Astrocyte of the cerebellum (primary cell): ENCODE results near the gene THSD7B.
A peak's percentile ranks its signal among the peaks of the same experiment; 100 is the strongest.

Experiments used
- DNase-seq: peaks from one replicate; pipeline ENCODE4 v3.0.0-alpha.2; 2011; ENCODE audit warnings: low read depth
- H3K4me3 ChIP-seq: 2 replicates; pipeline ENCODE4 v1.5.1; 2011; ENCODE audit warnings: mild to moderate bottlenecking, low read depth, low read length, moderate library complexity
- in situ Hi-C: cut with HindIII; loops from 2 replicates; pipeline ENCODE4 v1.10.0; 2017; ENCODE audit warnings: low sequenced_read_pairs
- TF ChIP-seq, protein P1 (sequence below): IDR thresholded peaks from 2 replicates; pipeline ENCODE4 v1.5.1; 2012; ENCODE audit warnings: low read length, low read depth, moderate library complexity, mild to moderate bottlenecking; ENCODE audit errors: missing control alignments

The THSD7B gene

DNA sequence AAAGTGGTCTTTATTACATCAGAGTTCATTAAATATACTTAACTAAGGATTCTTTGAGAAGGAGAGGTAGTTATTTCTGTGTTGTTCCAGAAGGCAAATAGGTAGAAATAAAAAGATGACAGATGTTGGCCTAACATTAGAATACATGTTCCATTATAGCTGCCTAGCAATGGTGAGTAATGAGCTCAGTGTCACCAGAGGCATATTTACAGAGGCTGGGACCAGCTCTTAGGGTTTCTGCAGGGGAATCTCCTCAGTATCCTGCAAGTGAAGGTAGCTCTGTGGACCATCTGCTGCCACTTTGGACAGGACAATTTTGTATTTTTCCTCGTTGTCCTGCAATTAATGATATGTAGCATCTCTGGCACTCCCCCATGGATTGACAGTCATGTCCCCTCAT, 416.0 kb downstream of the THSD7B start:
- no peak for DNase-seq
- in situ Hi-C loops, result no loop called here
- TF ChIP-seq, protein P1, sequence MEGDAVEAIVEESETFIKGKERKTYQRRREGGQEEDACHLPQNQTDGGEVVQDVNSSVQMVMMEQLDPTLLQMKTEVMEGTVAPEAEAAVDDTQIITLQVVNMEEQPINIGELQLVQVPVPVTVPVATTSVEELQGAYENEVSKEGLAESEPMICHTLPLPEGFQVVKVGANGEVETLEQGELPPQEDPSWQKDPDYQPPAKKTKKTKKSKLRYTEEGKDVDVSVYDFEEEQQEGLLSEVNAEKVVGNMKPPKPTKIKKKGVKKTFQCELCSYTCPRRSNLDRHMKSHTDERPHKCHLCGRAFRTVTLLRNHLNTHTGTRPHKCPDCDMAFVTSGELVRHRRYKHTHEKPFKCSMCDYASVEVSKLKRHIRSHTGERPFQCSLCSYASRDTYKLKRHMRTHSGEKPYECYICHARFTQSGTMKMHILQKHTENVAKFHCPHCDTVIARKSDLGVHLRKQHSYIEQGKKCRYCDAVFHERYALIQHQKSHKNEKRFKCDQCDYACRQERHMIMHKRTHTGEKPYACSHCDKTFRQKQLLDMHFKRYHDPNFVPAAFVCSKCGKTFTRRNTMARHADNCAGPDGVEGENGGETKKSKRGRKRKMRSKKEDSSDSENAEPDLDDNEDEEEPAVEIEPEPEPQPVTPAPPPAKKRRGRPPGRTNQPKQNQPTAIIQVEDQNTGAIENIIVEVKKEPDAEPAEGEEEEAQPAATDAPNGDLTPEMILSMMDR, result no peak
- H3K4me3 ChIP-seq, result no peak overlapping the region

DNA sequence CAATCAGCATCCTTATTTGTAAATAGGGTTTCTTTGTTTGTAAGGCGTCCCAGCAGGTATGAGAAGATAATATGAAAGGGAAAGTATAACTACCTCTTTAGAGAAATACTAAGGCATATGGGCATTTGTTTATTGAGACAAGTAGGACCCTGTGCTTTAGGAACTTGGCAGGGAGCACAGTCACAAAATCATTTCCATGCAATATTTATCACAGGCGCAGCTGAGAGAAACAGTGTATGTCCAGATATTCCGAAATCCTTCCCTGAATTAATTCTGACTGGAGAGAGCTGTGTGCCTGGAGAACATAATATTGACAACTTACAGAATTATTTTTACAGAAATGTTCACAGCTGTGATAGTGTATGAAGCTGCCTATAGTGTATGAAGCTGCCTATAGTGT, 416.7 kb downstream of the THSD7B start:
- TF ChIP-seq, protein P1, result no peak
- in situ Hi-C loops, result no loop called here
- DNase-seq, result no peak
- H3K4me3 ChIP-seq, result no peak overlapping the region

DNA sequence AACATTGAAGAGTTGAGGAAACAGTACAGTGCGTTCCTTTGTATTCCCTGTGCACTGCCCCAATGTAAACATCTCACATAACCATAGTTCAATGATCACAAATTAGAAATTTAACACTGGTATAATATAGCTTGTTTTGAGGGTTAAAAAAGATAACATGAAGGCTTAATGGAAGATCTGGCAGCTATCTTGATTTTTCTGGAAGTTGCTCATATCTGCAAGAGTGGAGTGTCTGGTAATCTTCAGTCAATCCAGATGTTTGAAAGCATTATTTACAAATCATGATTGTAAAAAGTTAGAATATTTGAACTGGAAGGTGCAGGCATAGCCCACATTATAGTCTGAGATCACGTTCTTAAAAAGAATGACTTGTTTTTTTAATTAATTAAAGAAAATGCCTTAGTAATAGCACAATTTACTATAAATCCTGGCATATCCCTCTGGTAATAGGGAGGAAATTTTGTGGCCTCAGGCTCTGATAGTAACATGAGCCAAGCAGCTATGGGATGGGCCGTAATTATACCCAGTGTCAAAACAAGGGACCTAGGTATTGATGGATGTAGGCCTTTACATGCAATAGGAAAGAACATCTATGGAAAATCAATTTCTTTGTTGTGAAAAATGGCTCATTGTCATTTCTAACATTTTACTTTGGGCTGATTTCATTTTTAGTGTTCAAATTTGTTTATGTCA, 418.0 kb downstream of the THSD7B start:
- TF ChIP-seq, protein P1, result no peak
- in situ Hi-C loops, result no loop called here
- H3K4me3 ChIP-seq, result no peak overlapping the region
- no peak for DNase-seq

DNA sequence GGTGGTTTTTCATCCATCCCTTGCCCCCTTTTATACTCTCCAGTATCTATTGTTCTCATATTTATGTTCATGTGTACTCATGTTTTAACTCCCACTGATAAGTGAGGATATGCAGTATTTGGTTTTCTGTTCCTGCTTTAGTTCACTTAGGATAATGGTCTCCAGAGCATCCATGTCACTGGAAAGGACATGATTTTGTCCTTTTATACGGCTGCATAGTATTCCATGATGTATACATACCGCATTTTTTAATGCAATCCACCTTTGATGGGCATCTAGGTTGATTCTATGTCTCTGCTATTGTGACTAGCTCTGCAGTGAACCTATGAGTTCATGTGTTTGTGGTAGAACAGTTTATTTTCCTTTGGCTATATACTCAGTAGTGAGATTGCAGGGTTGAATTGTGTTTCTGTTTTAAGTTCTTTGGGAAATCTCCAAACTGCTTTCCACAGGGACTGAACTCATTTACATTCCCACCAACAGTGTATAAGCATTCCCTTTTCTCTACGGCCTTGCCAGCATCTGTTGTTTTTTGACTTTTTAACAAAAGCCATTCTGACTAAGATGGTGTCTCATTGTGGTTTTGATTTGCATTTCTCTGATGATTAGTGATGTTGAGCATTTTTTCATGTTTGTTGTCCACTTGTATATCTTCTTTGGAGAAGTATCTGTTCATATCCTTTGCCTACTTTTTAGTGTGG, 420.2 kb downstream of the THSD7B start:
- in situ Hi-C loops, result no loop called here
- peak; percentile 64 for DNase-seq
- no peak overlapping the region for H3K4me3 ChIP-seq
- TF ChIP-seq, protein P1, result no peak

DNA sequence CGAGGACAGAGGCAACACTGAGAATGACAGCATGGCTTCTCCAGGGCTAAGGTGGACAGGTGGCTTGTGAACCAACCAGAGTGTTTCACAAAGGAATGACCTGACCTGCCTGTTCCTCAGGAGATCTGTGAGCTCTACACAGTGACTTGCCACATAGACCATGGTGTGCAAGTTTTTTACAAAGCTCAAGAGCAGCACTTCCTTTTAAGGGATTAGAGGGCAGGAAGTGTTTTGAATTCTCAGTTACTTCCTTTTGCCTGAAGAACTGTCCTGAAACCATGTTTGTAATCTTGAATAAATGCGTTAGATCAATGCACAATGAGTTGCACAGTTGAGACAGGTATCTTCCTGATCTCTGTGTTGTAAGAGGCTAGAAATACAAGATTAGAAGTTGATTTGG, 421.9 kb downstream of the THSD7B start:
- no peak overlapping the region for H3K4me3 ChIP-seq
- in situ Hi-C loops, result no loop called here
- DNase-seq, result no peak
- TF ChIP-seq, protein P1, result no peak

DNA sequence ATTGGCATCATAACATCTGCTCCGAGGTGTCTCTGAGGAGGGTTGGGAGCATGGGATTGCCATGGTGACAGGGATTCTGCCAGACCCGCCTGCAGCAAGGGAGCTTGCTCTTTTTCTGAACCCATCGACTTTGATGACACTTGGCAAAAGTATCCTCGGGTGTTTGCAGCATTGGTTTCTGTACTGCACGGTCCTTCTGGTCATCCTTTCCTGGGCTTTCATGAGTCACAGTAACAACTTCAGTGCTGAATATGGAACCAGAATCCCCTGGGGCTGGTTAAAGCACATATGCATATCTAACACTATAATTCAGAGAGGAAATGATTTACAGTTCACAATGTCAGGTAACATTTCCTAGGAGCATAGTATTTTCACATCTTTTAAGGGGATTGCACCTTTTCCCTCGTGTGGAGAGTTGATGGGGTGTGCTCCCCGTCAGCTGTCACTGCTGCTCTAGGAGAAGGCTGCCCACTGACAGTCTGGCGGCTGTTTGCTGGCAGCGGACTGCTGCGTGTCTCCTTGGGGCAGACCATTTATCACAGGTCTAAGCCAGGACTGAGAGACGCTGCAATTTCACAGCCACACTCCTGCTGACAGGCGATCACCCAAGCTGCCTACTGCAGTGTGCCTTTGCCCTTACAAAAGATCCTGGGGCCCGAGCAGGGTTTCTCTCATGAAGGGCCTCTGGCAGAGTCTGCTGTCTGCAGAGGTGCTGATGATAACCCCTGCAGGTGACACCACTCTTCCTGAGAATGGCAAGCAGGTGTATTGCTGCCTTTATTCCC, 425.3 kb downstream of the THSD7B start:
- in situ Hi-C loops, result no loop called here
- DNase-seq, result no peak
- H3K4me3 ChIP-seq, result no peak overlapping the region
- TF ChIP-seq, protein P1, result no peak
